MM.1S (cell line): ENCODE results near the gene LRMDA.

Experiments
- DNase-seq: peaks from one replicate; pipeline ENCODE4 v3.0.0-alpha.2; 2015
- H2AFZ ChIP-seq: fragments of 300-600 bp; sonication (generic); 2 replicates; pipeline ENCODE4 v1.6.0; 2016; ENCODE audit warnings: antibody characterized with exemption, low read length
- H3F3A ChIP-seq: fragments of 300-600 bp; sonication (generic); 2 replicates; pipeline ENCODE4 v1.6.1; 2016; ENCODE audit warnings: mild to moderate bottlenecking, antibody characterized with exemption, low read length, moderate library complexity, mixed read lengths; ENCODE audit not compliant: insufficient read depth
- H3K27ac ChIP-seq: fragments of 300-600 bp; sonication (generic); 2 replicates; pipeline ENCODE4 v1.5.1; 2016; ENCODE audit warnings: mild to moderate bottlenecking, low read length
- H3K27me3 ChIP-seq: fragments of 300-600 bp; sonication (generic); replicated peaks from 2 replicates; pipeline ENCODE4 v1.6.0; 2016; ENCODE audit warnings: low read length; ENCODE audit not compliant: insufficient read depth
- H3K36me3 ChIP-seq: fragments of 300-600 bp; sonication (generic); replicated peaks from 2 replicates; pipeline ENCODE4 v1.6.1; 2016; ENCODE audit warnings: mild to moderate bottlenecking, low read length, mixed read lengths; ENCODE audit not compliant: insufficient read depth
- H3K4me1 ChIP-seq: fragments of 300-600 bp; sonication (generic); 2 replicates; pipeline ENCODE4 v1.6.1; 2016; ENCODE audit warnings: low read length, mixed read lengths
- H3K4me2 ChIP-seq: fragments of 300-600 bp; sonication (generic); 2 replicates; pipeline ENCODE4 v1.6.0; 2016; ENCODE audit warnings: low read depth, low read length
- H3K4me3 ChIP-seq: fragments of 300-600 bp; sonication (generic); 2 replicates; pipeline ENCODE4 v1.5.1; 2016; ENCODE audit warnings: low read length, mixed read lengths
- H3K79me2 ChIP-seq: fragments of 300-600 bp; sonication (generic); 2 replicates; pipeline ENCODE4 v1.6.1; 2016; ENCODE audit warnings: mixed run types, low read length, mixed read lengths
- H3K9ac ChIP-seq: fragments of 300-600 bp; sonication (generic); 2 replicates; pipeline ENCODE4 v1.6.1; 2016; ENCODE audit warnings: low read length, mixed read lengths
- H3K9me2 ChIP-seq: fragments of 300-600 bp; sonication (generic); replicated peaks from 2 replicates; pipeline ENCODE4 v1.6.1; 2016; ENCODE audit warnings: mild to moderate bottlenecking, low read length, mixed read lengths; ENCODE audit not compliant: insufficient read depth
- H3K9me3 ChIP-seq: fragments of 300-600 bp; sonication (generic); replicated peaks from 2 replicates; pipeline ENCODE4 v1.6.1; 2016; ENCODE audit warnings: mild to moderate bottlenecking, low read length, mixed read lengths; ENCODE audit not compliant: insufficient read depth
- H4K20me1 ChIP-seq: fragments of 300-600 bp; sonication (generic); 2 replicates; pipeline ENCODE4 v1.6.1; 2016; ENCODE audit warnings: mild to moderate bottlenecking, low read length, moderate library complexity, mixed read lengths; ENCODE audit not compliant: insufficient read depth
- EZH2 ChIP-seq: fragments of 300-600 bp; sonication (generic); optimal IDR thresholded peaks from 2 replicates; pipeline ENCODE3; 2017; ENCODE audit warnings: low read depth, mild to moderate bottlenecking, antibody characterized with exemption, low read length, mixed read lengths
- EZH2phosphoT487 ChIP-seq: fragments of 300-600 bp; sonication (generic); IDR thresholded peaks from 2 replicates; pipeline ENCODE4 v1.6.1; 2018; ENCODE audit warnings: antibody characterized with exemption, low read length
- TF ChIP-seq, protein P1 (sequence below): fragments of 300-600 bp; sonication (generic); IDR thresholded peaks from 2 replicates; pipeline ENCODE4 v1.5.1; 2016; ENCODE audit warnings: antibody characterized with exemption, low read length, mixed read lengths

The LRMDA gene

GRCh38 chr10:76282061-76283025, 850.9 kb downstream of the LRMDA start:
- H3K4me1 ChIP-seq: no peaks in the 10 kb centered on the region
- no peak overlapping the region for H3K27ac ChIP-seq
- TF ChIP-seq, protein P1, sequence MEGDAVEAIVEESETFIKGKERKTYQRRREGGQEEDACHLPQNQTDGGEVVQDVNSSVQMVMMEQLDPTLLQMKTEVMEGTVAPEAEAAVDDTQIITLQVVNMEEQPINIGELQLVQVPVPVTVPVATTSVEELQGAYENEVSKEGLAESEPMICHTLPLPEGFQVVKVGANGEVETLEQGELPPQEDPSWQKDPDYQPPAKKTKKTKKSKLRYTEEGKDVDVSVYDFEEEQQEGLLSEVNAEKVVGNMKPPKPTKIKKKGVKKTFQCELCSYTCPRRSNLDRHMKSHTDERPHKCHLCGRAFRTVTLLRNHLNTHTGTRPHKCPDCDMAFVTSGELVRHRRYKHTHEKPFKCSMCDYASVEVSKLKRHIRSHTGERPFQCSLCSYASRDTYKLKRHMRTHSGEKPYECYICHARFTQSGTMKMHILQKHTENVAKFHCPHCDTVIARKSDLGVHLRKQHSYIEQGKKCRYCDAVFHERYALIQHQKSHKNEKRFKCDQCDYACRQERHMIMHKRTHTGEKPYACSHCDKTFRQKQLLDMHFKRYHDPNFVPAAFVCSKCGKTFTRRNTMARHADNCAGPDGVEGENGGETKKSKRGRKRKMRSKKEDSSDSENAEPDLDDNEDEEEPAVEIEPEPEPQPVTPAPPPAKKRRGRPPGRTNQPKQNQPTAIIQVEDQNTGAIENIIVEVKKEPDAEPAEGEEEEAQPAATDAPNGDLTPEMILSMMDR: no peak
- no peak for TF ChIP-seq EZH2
- TF ChIP-seq EZH2phosphoT487: no peak
- H4K20me1 ChIP-seq: no peaks in the 10 kb centered on the region
- H2AFZ ChIP-seq: no peak overlapping the region
- no peaks in the 10 kb centered on the region for H3K9me3 ChIP-seq
- H3K9ac ChIP-seq: no peak overlapping the region
- no peak for DNase-seq
- no peaks in the 10 kb centered on the region for H3K9me2 ChIP-seq
- H3K27me3 ChIP-seq: no peaks in the 10 kb centered on the region
- H3K4me3 ChIP-seq: no peak overlapping the region
- no peaks in the 10 kb centered on the region for H3K36me3 ChIP-seq
- no peak overlapping the region for H3K4me2 ChIP-seq
- H3F3A ChIP-seq: no peaks in the 10 kb centered on the region
- H3K79me2 ChIP-seq: no peaks in the 10 kb centered on the region

DNA sequence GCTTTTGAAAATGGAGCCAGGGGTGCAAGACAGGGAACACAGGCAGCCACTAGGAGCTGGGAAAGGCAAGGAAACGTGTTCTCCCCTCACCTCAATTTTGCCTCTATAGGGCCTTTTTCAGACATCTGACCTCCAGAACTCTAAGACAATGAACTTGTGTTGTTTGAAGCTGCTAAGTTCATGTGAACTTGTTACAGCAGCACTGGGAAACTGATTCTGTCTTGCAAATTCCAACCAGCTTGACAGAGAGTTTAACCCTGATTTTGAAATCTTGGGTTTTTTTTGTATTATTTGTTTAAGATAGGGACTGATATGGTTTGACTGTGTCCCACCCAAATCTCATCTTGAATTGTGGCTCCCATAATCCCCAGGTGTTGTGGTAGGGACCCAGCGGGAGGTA, 852.9 kb downstream of the LRMDA start:
- H3K79me2 ChIP-seq: no peaks in the 10 kb centered on the region
- no peak for TF ChIP-seq EZH2phosphoT487
- H3K4me2 ChIP-seq: no peak overlapping the region
- H3K36me3 ChIP-seq: no peaks in the 10 kb centered on the region
- H4K20me1 ChIP-seq: no peaks in the 10 kb centered on the region
- H3K27me3 ChIP-seq: no peaks in the 10 kb centered on the region
- H3K9ac ChIP-seq: no peak overlapping the region
- H2AFZ ChIP-seq: no peak overlapping the region
- no peaks in the 10 kb centered on the region for H3K4me1 ChIP-seq
- DNase-seq: no peak
- H3K9me2 ChIP-seq: no peaks in the 10 kb centered on the region
- no peaks in the 10 kb centered on the region for H3K9me3 ChIP-seq
- H3F3A ChIP-seq: no peaks in the 10 kb centered on the region
- no peak overlapping the region for H3K4me3 ChIP-seq
- H3K27ac ChIP-seq: no peak overlapping the region

GRCh38 chr10:76285012-76285411, 853.6 kb downstream of the LRMDA start:
- Histone ChIP-seq H3K9ac (no peak overlapping the region), H4K20me1 (no peaks in the 10 kb centered on the region), H2AFZ (no peak overlapping the region), H3K9me3 (no peaks in the 10 kb centered on the region), H3K27me3 (no peaks in the 10 kb centered on the region), H3K79me2 (no peaks in the 10 kb centered on the region), H3K4me2 (no peak overlapping the region), H3K36me3 (no peaks in the 10 kb centered on the region), H3K4me3 (no peak overlapping the region), H3K4me1 (no peaks in the 10 kb centered on the region), H3K9me2 (no peaks in the 10 kb centered on the region), H3F3A (no peaks in the 10 kb centered on the region), H3K27ac (no peak overlapping the region)
- no peak for DNase-seq
- TF ChIP-seq EZH2 (no peak), EZH2phosphoT487 (no peak)
- TF ChIP-seq, protein P1: no peak

DNA sequence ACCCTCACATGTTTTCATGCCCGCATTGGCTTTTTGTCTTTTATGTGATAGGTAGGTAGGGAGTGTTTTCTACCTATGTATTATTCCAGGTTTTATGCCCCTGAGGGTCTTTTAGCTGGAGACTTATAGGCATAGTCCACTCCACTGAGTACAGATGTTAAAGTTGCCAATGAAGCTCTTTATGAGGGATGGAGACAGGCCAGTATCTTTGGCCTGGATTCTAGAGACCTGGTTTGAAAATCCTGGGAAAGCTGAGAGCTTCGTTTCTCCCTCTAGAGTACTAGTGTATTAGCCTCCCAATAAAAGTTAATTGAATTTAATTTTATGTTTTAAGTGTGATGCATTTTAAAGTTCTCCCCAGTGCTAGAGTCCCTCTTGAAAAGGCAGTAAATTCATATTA, 854.1 kb downstream of the LRMDA start:
- Histone ChIP-seq H3K79me2 (no peaks in the 10 kb centered on the region), H3K4me2 (no peak overlapping the region), H2AFZ (no peak overlapping the region), H3F3A (no peaks in the 10 kb centered on the region), H3K9ac (no peak overlapping the region), H4K20me1 (no peaks in the 10 kb centered on the region), H3K4me3 (no peak overlapping the region), H3K36me3 (no peaks in the 10 kb centered on the region), H3K9me2 (no peaks in the 10 kb centered on the region), H3K27ac (no peak overlapping the region), H3K9me3 (no peaks in the 10 kb centered on the region), H3K27me3 (no peaks in the 10 kb centered on the region), H3K4me1 (no peaks in the 10 kb centered on the region)
- no peak for DNase-seq
- TF ChIP-seq EZH2 (no peak), EZH2phosphoT487 (no peak)
- TF ChIP-seq, protein P1: no peak
